HG03097 (cell line): Measurements from ENCODE around the gene CCDC159.
"Not testable (repeated sequence)": the region's sequence is repeated elsewhere in the genome, so short reads cannot be mapped to it uniquely, and the experiment has no call there.

Experiments
- ATAC-seq: cut with Tn5 transposase; IDR thresholded peaks from one replicate; pipeline ENCODE4 v1.9.1; 2021; ENCODE audit not compliant: unreplicated experiment, low FRiP score

CCDC159 gene

DNA sequence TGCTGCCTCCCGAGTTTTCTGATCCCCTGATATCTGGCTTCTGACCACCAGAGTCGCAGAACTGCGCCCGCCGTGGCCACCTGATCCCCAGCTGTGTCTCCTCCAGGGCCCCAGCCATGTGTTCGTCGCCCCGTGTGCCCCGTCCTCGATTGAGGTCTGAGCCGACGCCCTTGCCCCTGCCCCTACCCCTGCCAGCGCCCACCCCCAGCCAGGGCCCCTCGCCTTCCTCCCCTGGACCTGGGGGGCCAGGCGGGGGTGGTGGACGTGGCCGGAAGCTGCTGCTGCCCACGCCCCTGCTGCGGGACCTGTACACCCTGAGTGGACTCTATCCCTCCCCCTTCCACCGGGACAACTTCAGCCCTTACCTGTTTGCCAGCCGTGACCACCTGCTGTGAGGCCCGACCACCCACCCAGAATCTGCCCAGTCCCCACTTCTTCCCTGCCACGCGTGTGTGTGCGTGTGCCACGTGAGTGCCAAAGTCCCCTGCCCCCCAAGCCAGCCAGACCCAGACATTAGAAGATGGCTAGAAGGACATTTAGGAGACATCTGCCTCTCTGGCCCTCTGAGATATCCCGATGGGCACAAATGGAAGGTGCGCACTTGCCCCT is 18.1 kb downstream of the CCDC159 start:
- no peak for ATAC-seq

GRCh38 chr19:11364935-11365334 is 18.6 kb downstream of the CCDC159 start:
- ATAC-seq = no peak

GRCh38 chr19:11365557-11366117 is 19.3 kb downstream of the CCDC159 start:
- ATAC-seq = no peak

DNA sequence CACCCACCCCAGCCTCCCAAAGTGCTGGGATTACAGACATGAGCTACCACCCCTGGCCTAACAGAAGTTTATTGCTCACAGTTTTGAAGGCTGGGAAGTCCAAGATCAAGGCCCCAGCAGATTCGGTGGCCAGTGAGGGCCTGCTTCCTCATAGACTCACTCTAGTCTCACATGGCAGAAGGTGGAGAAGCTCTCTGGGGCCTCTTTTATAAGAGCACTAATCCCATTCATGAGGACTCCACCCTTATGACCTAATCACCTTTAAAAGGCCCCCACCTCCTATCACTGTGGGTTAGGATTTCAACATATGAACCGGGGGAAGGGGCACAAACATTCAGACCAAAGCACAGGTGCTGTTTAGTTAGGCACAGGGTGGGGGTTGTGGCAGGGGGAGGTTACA is 21.2 kb downstream of the CCDC159 start:
- ATAC-seq = no peak

DNA sequence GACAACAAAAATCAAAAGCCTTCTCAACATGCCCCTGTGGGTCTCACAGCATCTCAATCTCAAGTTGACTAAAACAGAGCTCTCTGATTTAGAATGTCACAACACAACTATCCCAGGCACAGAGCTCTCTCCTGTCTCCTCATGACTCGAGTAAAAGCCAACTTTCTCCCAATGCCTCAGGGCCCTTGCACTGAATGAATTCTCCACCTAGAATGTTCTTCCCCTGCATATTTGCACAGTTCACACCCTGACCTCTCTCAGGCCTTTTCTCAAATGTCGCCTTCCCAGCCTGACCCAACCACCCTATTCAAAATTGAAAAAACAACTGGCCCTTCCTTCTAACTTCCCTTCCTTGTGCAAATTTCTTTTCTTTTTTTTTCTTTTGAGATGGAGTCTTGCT is 24.4 kb downstream of the CCDC159 start:
- no peak for ATAC-seq

DNA sequence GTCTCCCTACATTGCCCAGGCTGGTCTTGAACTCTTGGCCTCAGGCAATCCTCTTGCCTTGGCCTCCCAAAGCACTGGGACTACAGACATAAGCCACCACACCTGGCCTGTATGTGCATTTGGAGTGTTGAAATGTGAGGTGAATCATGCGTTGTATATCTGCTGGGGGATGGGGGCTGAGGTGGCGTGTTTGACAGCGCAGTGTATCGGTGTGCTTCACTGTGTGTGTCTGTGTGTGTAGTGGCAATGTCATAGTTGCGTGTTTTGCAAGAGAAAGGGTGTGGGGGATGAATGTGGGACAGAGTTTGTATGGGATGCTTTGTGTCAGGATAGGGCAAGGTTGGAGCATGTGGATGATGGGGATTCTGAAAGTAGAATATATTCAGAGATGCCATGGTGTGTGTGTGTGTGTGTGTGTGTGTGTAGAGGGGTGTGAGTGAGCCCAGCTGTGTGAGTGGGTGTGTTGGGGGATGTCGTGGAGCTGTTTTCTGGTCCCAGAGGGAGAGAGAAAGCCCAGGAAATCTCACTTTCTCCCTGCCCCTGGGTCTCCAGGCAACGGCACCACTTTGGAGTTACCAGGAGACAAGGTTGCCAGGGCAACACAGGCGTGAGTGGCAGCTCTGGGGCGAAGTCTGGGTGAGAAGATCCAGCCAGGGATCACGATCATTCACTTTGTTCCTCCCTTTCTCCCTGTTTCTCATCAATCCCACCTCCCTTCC is 27.0 kb downstream of the CCDC159 start:
- ATAC-seq = no peak

DNA sequence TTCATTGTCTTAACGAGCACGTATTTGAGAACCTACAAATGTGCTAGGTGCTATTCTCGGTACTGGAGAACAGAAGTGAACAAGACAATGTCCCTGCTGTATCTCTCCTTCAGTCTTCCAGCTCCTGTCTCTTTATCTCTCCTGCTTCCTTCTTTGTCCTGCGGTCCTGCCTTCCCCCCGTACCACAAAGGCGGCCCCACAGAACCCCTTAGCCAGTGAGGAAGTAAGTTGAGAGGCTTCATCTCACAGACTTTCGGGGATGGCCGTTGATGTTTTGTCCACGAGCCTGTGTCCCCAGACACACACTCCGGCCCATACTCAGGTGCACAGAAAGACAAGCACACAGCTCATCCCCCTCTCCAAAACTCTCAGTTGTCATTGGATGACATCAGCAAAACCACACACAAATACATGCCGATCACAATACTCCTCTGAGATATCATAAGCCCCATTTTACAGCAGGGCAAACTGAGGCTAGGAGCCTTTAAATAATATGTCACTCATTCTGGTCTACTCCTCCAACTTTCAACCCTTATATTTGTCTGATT is 27.6 kb downstream of the CCDC159 start:
- ATAC-seq = no peak

- peak; percentile 86 for ATAC-seq
These were observed 28.3 kb downstream of the CCDC159 start, which contains the start of gene SWSAP1 for GRCh38 chr19:11374433-11375142. SWSAP1 (plus strand) TSS chr19:11374666; CDS start chr19:11374681, 15 bp downstream.

- no peak for ATAC-seq
These were observed 29.0 kb downstream of the CCDC159 start for GRCh38 chr19:11375143-11375948.

DNA sequence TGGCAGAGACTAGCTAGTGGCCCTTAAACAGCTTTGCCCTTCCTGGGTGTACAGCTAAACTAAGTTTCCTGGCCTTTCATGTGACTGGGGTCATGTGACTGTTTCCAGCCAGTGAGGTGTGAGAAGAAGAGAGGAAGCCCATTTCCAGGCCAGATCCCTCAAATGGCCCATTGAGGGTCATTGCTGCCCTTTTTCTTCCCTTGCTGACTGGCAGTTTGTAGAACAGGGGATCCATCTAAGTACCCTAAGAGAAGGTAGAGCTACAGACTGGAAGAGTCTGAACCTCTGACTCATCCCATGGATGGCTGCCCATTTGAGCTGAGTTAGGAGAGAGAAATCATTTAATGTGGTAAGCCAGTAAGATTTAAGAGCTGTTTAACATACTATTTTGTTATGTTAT is 30.9 kb downstream of the CCDC159 start:
- ATAC-seq = no peak

- no peak for ATAC-seq
These were observed 31.4 kb downstream of the CCDC159 start for GRCh38 chr19:11377756-11378155.

DNA sequence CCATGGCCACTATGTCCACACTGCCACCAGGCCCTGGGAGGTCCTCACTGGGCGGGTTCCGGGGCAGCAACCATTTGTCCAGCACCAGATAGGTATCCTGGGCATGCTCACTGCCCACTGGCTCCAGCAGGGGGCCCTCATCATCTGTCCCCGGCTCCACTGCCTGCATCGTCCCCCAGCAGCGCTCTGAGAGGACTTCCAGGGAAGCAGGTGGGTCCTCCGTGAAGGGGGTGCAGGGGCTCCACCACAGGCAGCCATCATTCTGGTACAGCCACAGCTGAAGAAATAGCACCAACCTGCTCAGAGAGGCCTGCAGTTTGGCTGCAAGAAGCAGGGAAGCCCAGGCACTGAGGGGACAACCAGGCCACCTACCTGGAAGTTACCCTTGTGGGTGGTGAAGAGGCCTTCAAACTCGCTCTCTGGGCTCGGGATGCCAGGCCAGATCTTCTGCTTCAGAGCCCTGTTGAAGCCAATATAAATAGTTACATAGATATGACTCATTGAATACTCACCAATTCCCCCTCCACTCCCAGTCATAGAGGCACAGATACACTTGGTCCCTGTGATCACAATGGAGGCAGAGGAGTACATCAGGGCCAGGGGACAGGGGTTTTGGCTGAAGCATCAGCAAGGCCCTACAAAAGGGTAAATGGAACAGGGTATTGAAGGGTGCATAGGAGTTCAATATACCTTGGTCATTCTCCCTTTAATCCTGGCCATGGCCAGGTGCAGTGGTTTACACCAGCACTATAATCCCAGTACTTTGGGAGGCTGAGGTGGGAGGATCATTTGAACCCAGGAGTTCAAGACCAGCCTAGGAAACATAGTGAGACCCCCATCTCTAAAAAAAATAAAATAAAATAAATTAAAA is 32.2 kb downstream of the CCDC159 start:
- ATAC-seq = no peak

DNA sequence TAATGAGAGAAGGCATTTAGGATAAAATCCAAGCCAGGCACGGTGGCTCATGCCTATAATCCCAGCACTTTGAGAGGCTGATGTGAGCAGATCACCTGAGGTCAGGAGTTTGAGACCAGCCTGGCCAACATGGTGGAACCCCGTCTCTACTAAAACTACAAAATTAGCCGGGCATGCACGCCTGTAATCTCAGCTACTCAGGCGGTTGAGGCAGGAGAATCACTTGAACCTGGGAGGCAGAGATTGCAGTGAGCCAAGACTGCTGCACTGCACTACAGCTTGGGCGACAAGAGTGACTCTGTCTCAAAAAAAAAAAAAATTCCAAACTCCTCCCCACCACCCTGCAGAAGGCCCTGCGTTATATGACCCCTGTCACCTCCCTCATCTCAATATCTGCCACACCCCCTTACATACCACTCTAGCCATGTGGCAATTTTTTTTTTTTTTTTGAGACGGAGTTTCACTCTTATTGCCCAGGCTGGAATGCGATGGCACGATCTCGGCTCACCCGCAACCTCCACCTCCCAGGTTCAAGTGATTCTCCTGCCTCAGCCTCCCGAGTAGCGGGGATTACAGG is 33.0 kb downstream of the CCDC159 start:
- ATAC-seq = not testable (repeated sequence)

DNA sequence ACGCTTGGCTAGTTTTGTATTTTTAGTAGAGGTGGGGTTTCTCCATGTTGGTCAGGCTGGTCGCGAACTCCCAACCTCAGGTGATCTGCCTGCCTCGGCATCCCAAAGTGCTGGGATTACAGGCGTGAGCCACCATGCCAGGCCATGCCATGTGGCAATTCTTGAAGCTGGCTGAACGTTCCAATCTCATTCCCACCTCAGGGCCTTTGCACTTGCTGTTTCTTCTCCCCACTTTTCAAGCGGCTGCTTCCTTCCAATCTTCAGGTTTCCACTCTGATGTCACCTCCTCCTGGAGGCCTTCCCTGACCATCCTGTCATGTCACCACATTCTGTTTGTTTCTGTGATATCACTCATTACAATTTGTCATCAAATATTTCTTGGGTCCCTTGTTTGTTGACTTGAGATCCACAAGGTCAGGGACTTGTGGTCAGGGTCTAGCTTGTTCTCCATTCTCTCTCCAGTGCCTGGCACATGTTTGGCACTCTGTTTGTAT is 33.6 kb downstream of the CCDC159 start:
- ATAC-seq = no peak

DNA sequence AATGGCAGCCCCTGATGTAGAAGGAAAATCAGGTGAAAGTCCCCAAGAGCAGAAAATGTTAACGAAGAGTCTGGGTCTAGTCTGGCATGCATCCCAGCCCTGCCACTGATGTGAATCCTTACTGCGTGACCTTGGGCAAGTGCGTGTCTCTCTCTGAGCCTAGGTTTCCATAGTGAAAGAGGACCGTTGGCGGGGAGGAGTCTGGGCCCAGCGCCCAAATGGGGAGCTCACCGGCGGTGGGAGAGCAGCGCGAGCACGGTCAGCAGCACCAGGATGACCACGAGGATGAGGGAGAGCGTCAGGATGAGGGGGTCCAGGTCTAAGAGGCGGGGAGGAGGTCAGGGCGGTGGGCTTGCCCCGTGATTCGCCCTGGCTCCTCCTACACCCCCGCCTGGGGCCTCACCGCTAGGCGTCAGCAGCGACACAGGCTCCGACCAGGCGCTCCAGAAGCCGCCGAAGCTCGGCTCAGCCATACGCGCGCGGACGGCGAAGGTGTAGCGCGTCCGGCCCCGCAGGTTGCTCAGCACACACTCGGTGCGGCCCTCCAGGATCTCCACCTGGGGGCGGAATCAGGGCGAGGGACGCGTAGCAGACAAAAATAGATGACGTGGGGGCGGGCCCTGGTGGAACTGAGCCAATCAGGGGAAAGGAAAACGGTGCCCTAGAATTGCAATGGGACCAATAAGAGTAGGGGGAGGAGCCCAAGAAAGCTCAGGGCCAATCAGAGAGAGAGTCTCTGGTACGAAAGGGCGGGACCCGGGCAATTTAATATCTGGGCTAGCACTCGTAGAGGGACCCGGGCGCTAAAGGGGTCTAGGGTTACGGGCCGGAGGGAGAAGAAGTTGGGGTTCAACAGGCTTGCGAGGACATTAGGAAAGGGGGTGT is 34.6 kb downstream of the CCDC159 start:
- ATAC-seq = peak; percentile 75

GRCh38 chr19:11382898-11383705 is 36.8 kb downstream of the CCDC159 start:
- ATAC-seq = no peak

- no peak for ATAC-seq
These were observed 37.4 kb downstream of the CCDC159 start for GRCh38 chr19:11383706-11384048.
